Stimulated activated CD8-positive, alpha-beta memory T cell treated with anti-CD3 and anti-CD28 coated beads, Interleukin-12 subunit alpha, Interleukin-12 subunit beta, amount 100 ng/mL, for 24 hours (primary cell): ENCODE measurements around the gene USP48.
"Not testable (repeated sequence)": the region's sequence is repeated elsewhere in the genome, so short reads cannot be mapped to it uniquely, and the experiment has no call there.

Source experiments
- DNase-seq: peaks from one replicate; pipeline ENCODE4 v3.0.0-alpha.2; 2020; ENCODE audit errors: extremely low read depth

Gene USP48

DNA sequence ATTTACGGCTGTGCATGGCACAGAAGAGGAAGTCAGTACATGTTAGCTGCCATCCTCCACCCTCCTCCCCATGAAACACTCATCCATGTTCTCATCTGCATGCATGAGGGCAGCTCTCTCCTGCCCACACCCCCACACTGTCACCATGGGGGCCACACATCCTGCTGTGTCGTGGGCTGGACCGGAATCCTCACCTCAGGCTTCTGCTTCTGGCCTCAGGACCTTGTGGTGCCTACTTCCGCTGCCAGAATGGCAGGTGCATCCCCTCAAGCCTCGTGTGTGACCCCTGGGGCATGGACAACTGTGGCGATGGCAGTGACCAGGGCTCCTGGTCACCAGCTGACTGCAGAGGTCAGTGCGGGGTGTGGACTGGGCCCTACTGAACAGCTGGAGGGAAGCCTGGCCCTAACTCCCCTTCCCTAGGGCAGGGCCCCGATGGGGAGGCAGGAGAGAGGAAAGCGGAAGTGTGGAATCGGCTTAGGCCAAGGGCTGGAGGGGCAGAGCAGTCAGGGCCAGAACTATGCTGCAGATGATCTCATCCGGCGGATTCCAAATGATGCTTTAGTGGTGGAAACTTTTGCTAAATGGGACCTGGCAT lies 32.9 kb upstream of the USP48 start:
- DNase-seq, result no peak

DNA sequence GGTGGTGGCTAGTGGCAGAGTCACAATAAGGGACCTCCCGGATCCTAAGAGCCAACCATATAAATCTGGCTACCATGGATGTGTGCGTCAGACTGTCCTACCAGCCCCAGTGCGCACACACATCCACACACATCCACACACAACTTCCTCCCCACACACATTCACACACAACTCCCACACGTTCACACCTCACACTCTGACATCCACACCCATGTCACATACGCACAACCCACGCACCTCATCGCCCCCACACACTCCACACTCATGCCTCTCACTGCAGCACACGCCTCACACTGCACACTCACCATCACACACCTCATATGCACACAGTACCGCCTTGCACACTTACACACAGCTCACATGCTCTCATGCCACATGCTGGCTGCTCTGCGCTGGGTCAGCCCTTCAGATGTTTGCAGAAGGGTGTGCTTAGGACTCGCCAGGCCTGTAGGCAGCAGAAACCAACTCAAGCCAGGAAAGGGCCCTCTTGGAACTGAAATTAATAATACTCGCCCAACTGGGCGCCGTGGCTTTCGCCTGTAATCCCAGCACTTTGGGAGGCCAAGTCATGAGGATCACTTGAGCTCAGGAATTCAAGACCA lies 32.1 kb upstream of the USP48 start:
- DNase-seq, result no peak

- DNase-seq, result no peak
Observed at GRCh38 chr1:21814241-21814918, 31.4 kb upstream of the USP48 start.

DNA sequence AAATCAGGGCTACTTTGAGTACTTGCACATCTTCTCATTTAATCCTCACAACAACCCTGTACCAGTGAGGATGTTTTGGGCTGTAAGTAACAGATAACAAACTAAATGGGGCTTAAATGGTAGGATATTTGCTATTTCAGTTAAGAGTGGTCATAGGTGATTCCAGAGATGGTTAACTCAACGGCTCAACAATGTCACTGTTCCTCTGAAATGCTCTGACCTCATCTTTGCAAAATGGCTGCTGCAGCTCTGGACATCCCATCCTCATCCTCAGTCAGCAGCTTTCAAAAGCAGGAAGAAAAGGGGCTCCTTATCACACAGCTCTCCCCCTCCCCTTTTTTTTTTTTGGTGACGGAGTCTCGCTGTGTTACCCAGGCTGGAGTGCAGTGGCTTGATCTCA lies 30.6 kb upstream of the USP48 start:
- no peak for DNase-seq

DNA sequence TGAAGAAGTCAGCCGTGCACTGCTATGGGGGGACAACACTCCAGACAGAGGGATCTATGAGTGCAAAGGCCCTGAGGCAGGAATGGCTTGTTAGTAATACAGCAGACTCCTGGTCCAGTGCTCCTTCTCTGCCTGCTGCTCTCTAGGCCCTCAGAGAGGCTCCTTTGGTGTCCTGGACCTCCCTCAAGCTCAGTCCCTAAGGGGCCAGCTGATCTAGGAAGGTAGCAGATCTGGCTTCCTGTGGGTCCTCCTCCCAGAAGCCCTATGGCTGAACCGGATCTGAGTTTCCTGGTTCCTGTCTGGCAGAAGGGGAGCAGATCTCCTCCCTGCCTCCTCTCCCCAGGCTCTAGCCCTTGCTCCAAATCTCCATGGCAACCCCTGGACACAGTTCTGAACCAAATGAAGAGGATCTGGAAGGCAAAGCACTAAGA lies 28.9 kb upstream of the USP48 start, which contains the start of gene LDLRAD2:
LDLRAD2 (plus strand) TSS at position 391 of the 431 bp plus-strand sequence. CDS start 187 bp downstream, outside the sequence.
- DNase-seq, result no peak

DNA sequence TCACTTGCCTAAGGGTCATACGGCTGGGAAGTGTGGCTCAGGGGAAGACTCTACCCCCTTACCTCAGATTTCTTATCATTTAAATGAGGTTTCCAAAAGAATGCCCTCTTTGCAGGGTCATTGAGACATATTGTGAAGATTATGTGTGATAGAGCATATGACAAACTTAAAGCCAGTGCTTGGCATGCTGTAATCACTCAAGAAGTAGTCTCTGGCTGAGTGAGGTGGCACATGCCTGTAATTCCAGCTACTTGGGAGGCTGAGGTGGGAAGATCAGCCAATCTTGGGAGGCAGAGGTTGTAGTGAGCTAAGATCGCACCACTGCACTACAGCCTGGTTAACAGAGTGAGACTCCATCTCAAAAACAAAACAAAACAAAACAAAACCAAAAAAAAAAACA lies 21.6 kb upstream of the USP48 start:
- DNase-seq, result no peak

DNA sequence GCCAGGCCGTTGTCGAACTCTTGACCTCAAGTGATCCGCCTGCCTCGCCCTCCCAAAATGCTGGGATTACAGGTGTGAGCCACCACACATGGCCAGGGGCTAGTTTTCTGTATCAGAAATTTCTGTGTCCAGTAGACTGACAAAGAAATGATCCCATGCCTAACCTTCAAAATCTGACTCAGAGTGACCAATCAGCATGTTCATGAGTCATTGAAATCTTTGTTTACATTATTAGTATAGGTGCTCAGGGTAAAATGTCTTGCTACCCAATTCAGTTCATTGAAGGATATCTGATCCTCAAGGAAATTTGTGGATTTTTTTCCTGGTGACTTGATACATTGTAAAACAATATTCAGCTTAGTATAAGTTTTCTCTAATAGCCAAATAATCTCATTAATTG lies 18.2 kb upstream of the USP48 start:
- DNase-seq, result no peak

DNA sequence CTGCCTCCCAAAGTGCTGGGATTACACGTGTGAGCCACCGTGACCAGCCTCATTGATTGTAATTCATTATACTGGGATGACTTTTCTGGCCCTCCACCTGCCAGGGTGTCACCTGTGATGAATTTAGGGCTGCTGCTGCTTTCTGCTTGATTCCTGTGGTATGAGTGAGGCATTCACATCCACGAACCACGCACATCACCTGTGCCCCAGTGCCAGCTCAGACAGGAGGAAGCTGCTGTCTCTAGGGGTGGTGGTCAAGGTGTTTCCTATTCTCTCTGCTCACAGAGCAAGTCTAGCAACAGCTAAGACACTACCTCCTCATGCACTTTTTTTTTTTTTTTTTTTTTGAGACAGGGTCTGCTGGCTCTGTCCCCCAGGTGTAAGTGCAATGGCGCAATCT lies 16.8 kb upstream of the USP48 start:
- no peak for DNase-seq

- no peak for DNase-seq
Observed at GRCh38 chr1:21795075-21795474, 12.1 kb upstream of the USP48 start.

DNA sequence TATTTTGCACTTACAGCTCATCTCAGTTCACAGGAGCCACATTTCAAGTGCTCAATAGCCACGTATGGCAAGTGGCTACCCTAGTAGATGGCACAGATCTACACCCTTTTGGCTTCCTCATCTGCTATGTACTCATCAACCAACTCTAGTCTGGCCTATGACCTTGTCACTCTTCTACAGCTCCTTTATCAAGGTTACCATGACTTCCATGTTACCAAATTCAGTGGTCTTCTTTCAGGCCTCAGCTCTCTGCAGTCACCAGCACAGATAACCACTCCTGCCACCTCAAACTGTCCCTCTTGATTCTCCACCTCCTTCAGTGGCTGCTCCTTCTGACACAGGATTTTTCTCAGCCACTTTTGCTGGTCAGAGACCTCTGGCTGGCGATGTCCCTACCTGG lies 11.7 kb upstream of the USP48 start:
- DNase-seq, result no peak

DNA sequence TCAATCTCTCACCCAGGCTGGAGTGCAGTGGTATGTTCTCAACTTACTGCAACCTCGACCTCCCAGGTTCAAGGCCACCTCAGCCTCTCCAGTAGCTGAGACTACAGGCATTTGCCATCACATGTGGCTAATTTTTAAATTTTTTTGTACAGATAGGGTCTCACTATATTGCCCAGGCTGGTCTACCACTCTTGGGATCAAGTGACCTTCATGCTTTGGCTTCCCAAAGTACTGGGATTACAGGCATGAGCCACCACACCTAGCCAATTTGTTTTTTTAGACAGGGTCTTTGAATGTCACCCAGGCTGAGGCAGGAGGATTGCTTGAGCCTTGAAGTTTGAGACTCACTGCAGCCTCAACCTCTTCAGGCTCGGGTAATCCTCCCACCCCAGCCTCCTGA lies 10.2 kb upstream of the USP48 start:
- DNase-seq, result no peak

- no peak for DNase-seq
Observed at GRCh38 chr1:21786640-21787039, 3.7 kb upstream of the USP48 start.

- not testable (repeated sequence) for DNase-seq
Observed at GRCh38 chr1:21785764-21786163, 2.8 kb upstream of the USP48 start.

GRCh38 chr1:21783679-21784603 lies 992 bp upstream of the USP48 start:
- no peak for DNase-seq

- DNase-seq, result no peak
Observed at GRCh38 chr1:21782349-21782867, 541 bp downstream of the USP48 start.

DNA sequence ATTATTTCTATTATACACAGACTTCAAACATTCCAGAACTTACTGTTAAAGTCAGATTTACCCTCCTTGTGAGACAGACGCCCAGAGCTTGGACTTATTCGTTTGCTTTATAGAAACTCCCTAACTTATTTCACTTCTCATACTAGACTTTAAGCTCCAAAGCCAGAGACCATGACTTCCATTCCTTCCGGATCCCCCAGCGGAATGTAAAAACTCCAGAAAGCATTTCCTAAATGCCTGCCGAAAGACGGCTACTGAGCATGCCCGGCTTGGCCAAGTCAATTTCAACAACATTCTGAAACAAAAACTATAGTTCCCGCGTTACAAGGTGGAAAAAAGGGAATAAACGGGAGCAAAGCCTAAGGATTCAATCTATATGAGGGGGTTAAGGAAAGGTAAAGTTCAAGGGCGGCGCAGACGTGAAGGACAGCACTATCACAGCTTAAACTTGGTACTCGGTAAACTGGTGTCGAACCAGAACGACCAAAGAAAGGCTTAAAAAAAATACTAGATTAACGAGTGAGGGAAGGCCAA lies 1.1 kb downstream of the USP48 start:
- DNase-seq, result no peak

GRCh38 chr1:21779613-21780521 lies 3.1 kb downstream of the USP48 start:
- no peak for DNase-seq

GRCh38 chr1:21778405-21778727 lies 4.6 kb downstream of the USP48 start:
- DNase-seq, result no peak

DNA sequence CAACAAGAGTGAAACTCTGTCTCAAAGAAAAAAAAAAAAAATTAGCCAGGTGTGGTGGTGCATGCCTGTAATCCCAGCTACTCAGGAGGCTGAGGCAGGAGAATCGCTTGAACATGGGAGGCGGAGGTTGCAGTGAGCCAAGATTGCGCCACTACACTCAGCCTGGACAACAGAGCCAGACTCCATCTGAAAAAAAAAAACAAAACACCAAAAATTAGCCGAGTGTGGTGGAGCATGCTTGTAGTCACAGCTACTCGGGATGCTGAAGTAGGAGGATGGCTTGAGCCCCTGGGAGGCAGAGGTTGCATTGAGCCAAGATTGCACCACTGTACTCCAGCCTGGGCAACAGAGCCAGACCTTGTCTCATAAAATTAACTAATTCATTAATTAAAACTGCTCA lies 6.0 kb downstream of the USP48 start:
- not testable (repeated sequence) for DNase-seq

- DNase-seq, result no peak
Observed at GRCh38 chr1:21775985-21776562, 6.9 kb downstream of the USP48 start.
